ENCODE data around the gene SEPTIN8.

- no peak for TF ChIP-seq SPI1 (IDR thresholded peaks at IDR 0.05; ENCODE audit: low read depth, low read length)
- no peak for TF ChIP-seq POU2F2 (IDR thresholded peaks at IDR 0.05; ENCODE audit: low read depth, low read length)
Measured at GRCh38 chr5:132751444-132751843, 25.6 kb downstream of the SEPTIN8 start.
